HCT116 (cell line): ENCODE measurements around the gene PTPN13. TPM values are rescaled to one million over a fixed set of nuclear protein-coding genes. Genes with fewer than 3 reads are reported as not detected.

Source experiments
- ATAC-seq: fragments of 200-7000 bp; cut with Tn5 transposase; 2 replicates; pipeline ENCODE4 v1.9.1; 2020; ENCODE audit warnings: mild to moderate bottlenecking, moderate library complexity
- BruUV-seq: library from RNA; stranded (reverse); fragments of 400-500 nt; replicated peaks from 2 replicates; lab custom pipeline; 2021; lab: Mats Ljungman, UMichigan
- CTCF ChIA-PET: fragments of 300-600 bp; sonication (Branson Sonifier 250); formaldehyde crosslinking; loops from one replicate; lab custom pipeline; 2021; ENCODE audit warnings: antibody characterized with exemption; lab: Charles Lee
- POLR2A ChIA-PET: fragments of 300-600, 350-600 bp; sonication (Branson Sonifier 250); formaldehyde crosslinking; loops from one replicate; lab custom pipeline; 2021; ENCODE audit warnings: antibody characterized with exemption; lab: Charles Lee
- RAD21 ChIA-PET, 2 experiments: fragments of 300-600 bp; sonication (Branson Sonifier 250); formaldehyde crosslinking; loops; one replicate each; lab custom pipeline; 2023; ENCODE audit warnings: low total read pairs in 2 of 2; ENCODE audit not compliant: uncharacterized antibody in 2 of 2, unreplicated experiment in 2 of 2, low non-redundant PET in 1 of 2; lab: Charles Lee
- DNase-seq: peaks from one replicate; pipeline ENCODE4 v3.0.0-alpha.2; 2010; ENCODE audit warnings: low read depth, low spot score
- H2AFZ ChIP-seq: fragments of 200-600 bp; shearing (Covaris generic), sonication (generic); 2 replicates; pipeline ENCODE4 v1.6.1; 2017; ENCODE audit warnings: low read depth, mixed run types, mixed read lengths, antibody characterized with exemption, low read length; ENCODE audit not compliant: poor library complexity, severe bottlenecking
- H3K27ac ChIP-seq: 2 replicates; pipeline ENCODE4 v1.5.1; 2012; ENCODE audit warnings: low read depth, low read length
- H3K27me3 ChIP-seq: fragments of 200-600 bp; sonication (generic); 2 replicates; pipeline ENCODE4 v1.6.1; 2016; ENCODE audit warnings: mixed run types, low read length, mixed read lengths; ENCODE audit not compliant: insufficient read depth
- H3K36me3 ChIP-seq, 2 experiments: fragments of 200-500 bp in 1 of 2; fragments of 200-600 bp in 1 of 2; sonication (Bioruptor generic) in 1 of 2; sonication (generic) in 1 of 2; 2 replicates each; pipeline versions ENCODE4 v1.5.1 to v1.6.1; 2014 to 2016; ENCODE audit warnings: low read length in 2 of 2, inconsistent platforms in 1 of 2, mixed read lengths in 1 of 2, mixed run types in 1 of 2; ENCODE audit not compliant: insufficient read depth in 2 of 2, control insufficient read depth in 1 of 2
- H3K4me1 ChIP-seq, 2 experiments: fragments of 200-600 bp in 1 of 2; sonication (generic) in 1 of 2; 2 replicates each; pipeline versions ENCODE4 v1.5.1 to v1.6.1; 2012 to 2017; ENCODE audit warnings: low read length in 2 of 2, inconsistent platforms in 1 of 2, mild to moderate bottlenecking in 1 of 2, mixed read lengths in 1 of 2, mixed run types in 1 of 2, moderate library complexity in 1 of 2; ENCODE audit not compliant: insufficient read depth in 2 of 2, control insufficient read depth in 1 of 2
- H3K4me2 ChIP-seq: fragments of 200-600 bp; sonication (generic); 2 replicates; pipeline ENCODE4 v1.6.1; 2017; ENCODE audit warnings: mixed run types, low read length, mixed read lengths
- H3K4me3 ChIP-seq, 2 experiments: fragments of 200-600 bp in 1 of 2; sonication (generic) in 1 of 2; replicated peaks in 1 of 2; 2 replicates each; pipeline ENCODE4 v1.5.1; 2011 to 2016; ENCODE audit warnings: low read length in 2 of 2, control low read depth in 1 of 2, low read depth in 1 of 2, mild to moderate bottlenecking in 1 of 2, mixed read lengths in 1 of 2, mixed run types in 1 of 2
- H3K79me2 ChIP-seq: fragments of 200-600 bp; sonication (generic); 2 replicates; pipeline ENCODE4 v1.6.1; 2017; ENCODE audit warnings: mild to moderate bottlenecking, mixed run types, low read length, moderate library complexity, mixed read lengths; ENCODE audit not compliant: insufficient read depth
- H3K9ac ChIP-seq: fragments of 200-600 bp; sonication (generic); 2 replicates; pipeline ENCODE4 v1.6.1; 2016; ENCODE audit warnings: low read length, mixed read lengths
- H3K9me2 ChIP-seq: fragments of 200-600 bp; sonication (generic), shearing (Covaris generic); 2 replicates; pipeline ENCODE4 v1.6.1; 2017; ENCODE audit warnings: mixed run types, mild to moderate bottlenecking, moderate library complexity; ENCODE audit not compliant: insufficient read depth
- H3K9me3 ChIP-seq, 2 experiments: fragments of 200-500 bp in 1 of 2; fragments of 200-600 bp in 1 of 2; sonication (Bioruptor generic) in 1 of 2; sonication (generic) in 1 of 2; 2 replicates each; pipeline ENCODE4 v1.6.1; 2014 to 2017; ENCODE audit warnings: low read length in 2 of 2, mixed read lengths in 2 of 2, inconsistent platforms in 1 of 2, low read depth in 1 of 2, mild to moderate bottlenecking in 1 of 2, mixed run types in 1 of 2, moderate library complexity in 1 of 2; ENCODE audit not compliant: control insufficient read depth in 1 of 2, insufficient read depth in 1 of 2
- H4K20me1 ChIP-seq: fragments of 200-600 bp; sonication (generic), shearing (Covaris generic); 2 replicates; pipeline ENCODE4 v1.6.1; 2017; ENCODE audit warnings: mixed run types, mild to moderate bottlenecking, moderate library complexity; ENCODE audit not compliant: insufficient read depth
- CBX3 ChIP-seq: IDR thresholded peaks from 2 replicates; pipeline ENCODE4 v1.6.1; 2012; ENCODE audit warnings: low read depth
- CEBPB ChIP-seq: IDR thresholded peaks from 2 replicates; pipeline ENCODE4 v1.6.1; 2012; ENCODE audit warnings: low read depth
- CTCF ChIP-seq, 3 experiments: fragments of 200-600 bp in 1 of 3; sonication (generic) in 1 of 3; IDR thresholded peaks in 2 of 3; conservative IDR thresholded peaks in 1 of 3; 2 replicates each; pipeline ENCODE4 v1.5.1; 2012 to 2017; ENCODE audit warnings: low read depth in 2 of 3, low read length in 2 of 3, antibody characterized with exemption in 1 of 3, borderline replicate concordance in 1 of 3, control low read depth in 1 of 3, mild to moderate bottlenecking in 1 of 3, mixed read lengths in 1 of 3, mixed run types in 1 of 3, moderate library complexity in 1 of 3; ENCODE audit not compliant: insufficient read depth in 1 of 3
- POLR2A ChIP-seq: IDR thresholded peaks from 2 replicates; pipeline ENCODE4 v1.7.0; 2011; ENCODE audit warnings: borderline replicate concordance; ENCODE audit not compliant: insufficient read depth, insufficient read length; ENCODE audit errors: extremely low read depth
- SRF ChIP-seq: IDR thresholded peaks from 2 replicates; pipeline ENCODE4 v1.6.1; 2012; ENCODE audit warnings: low read depth
- YY1 ChIP-seq: IDR thresholded peaks from 2 replicates; pipeline ENCODE4 v1.6.1; 2011; ENCODE audit warnings: low read length, low read depth, moderate library complexity, mild to moderate bottlenecking; ENCODE audit not compliant: insufficient replicate concordance; ENCODE audit errors: extremely low read depth
- intact Hi-C: fragments of 100-400 bp; cut with micrococcal nuclease; formaldehyde crosslinking; loops from 2 replicates; pipeline ENCODE4 v1.10.0; 2022
- total RNA-seq: library from RNA; stranded (reverse); gene quantifications from one replicate; pipeline ENCODE4 v1.2.1, GENCODE V29; 2021; ENCODE audit not compliant: unreplicated experiment

PTPN13 gene
- total RNA-seq, 1 experiment from 2014 or later, result 14.6 TPM

GRCh38 chr4:86592553-86593249 is 1.4 kb upstream of the PTPN13 start:
- no peak for TF ChIP-seq CEBPB
- TF ChIP-seq CBX3, result no peak
- no peak for TF ChIP-seq CTCF (IDR thresholded peaks at IDR 0.05 in 2 of 3, conservative IDR thresholded peaks at IDR 0.05 in 1 of 3; ENCODE audit: borderline replicate concordance in 1 of 3, insufficient read depth in 1 of 3, low read depth in 2 of 3, low read length in 2 of 3)
- no peak for TF ChIP-seq YY1
- TF ChIP-seq SRF, result no peak
- TF ChIP-seq POLR2A, result no peak
- peaks cover 12 to 17% of the 10 kb centered on the region in 2 experiments; a peak in 3 of 4 replicates for H3K4me1 ChIP-seq
- H3K9me2 ChIP-seq, result no peaks in the 10 kb centered on the region
- H3K4me2 ChIP-seq, result peak overlapping the region; percentile 86; the same call in 1 of the 2 replicates
- POLR2A ChIA-PET, result no interaction called here
- H3K36me3 ChIP-seq, result no peaks in the 10 kb centered on the region
- peak overlapping the region; percentile 48 for H2AFZ ChIP-seq
- DNase-seq (no peak), ATAC-seq (no peak)
- CTCF ChIA-PET, result no interaction called here
- no peaks in the 10 kb centered on the region for H3K27me3 ChIP-seq
- intact Hi-C loops, result no loop called here
- H3K9me3 ChIP-seq, result no peaks in the 10 kb centered on the region
- H3K9ac ChIP-seq, result no peak overlapping the region
- no peaks in the 10 kb centered on the region for H4K20me1 ChIP-seq
- RAD21 ChIA-PET, result no interaction called here
- H3K27ac ChIP-seq, result no peak overlapping the region
- no TSS peak for BruUV-seq
- H3K79me2 ChIP-seq, result peaks cover 10% of the 10 kb centered on the region; the same call in 1 of the 2 replicates
- no peak overlapping the region for H3K4me3 ChIP-seq
